Breast epithelium (tissue), 4 donors: ENCODE measurements around the gene GRIK3. TPM values are rescaled to one million over a fixed set of nuclear protein-coding genes. Genes with fewer than 3 reads are reported as not detected.

Source experiments
- DNase-seq, 2 donors: peaks; one replicate each; pipeline ENCODE4 v3.0.0-alpha.2; 2019; ENCODE audit warnings: low spot score in 2 of 2
- H3K27ac ChIP-seq, 2 donors: fragments of 200-600 bp; sonication (generic) in 1 of 2; one replicate each; pipeline ENCODE4 v1.5.1; 2016 to 2019; ENCODE audit warnings: mild to moderate bottlenecking in 1 of 2
- H3K27me3 ChIP-seq, 2 donors: fragments of 200-600 bp; sonication (generic) in 1 of 2; one replicate each; pipeline versions ENCODE4 v1.5.1 to v1.6.0; 2017 to 2019; ENCODE audit warnings: control low read depth in 1 of 2, mild to moderate bottlenecking in 1 of 2
- H3K36me3 ChIP-seq: fragments of 200-600 bp; one replicate; pipeline ENCODE4 v1.5.1; 2019
- H3K4me1 ChIP-seq, 2 donors: fragments of 200-600 bp; sonication (generic); one replicate each; pipeline ENCODE4 v1.5.1; 2016 to 2019; ENCODE audit warnings: control low read depth in 1 of 2
- H3K4me3 ChIP-seq, 3 donors: fragments of 200-600 bp; sonication (generic); 1 replicate in 2 of 3; 2 replicates in 1 of 3; pipeline ENCODE4 v1.5.1; 2016 to 2019; ENCODE audit warnings: mild to moderate bottlenecking in 3 of 3, moderate library complexity in 2 of 3
- H3K9me3 ChIP-seq, 2 donors: fragments of 200-600 bp; sonication (generic) in 1 of 2; one replicate each; pipeline ENCODE4 v1.5.1; 2016 to 2019; ENCODE audit warnings: control low read depth in 1 of 2
- CTCF ChIP-seq, 3 donors: fragments of 450-650 bp; IDR thresholded peaks; one replicate each; pipeline ENCODE4 v1.5.1; 2016 to 2017; ENCODE audit warnings: antibody characterized with exemption in 3 of 3, mild to moderate bottlenecking in 3 of 3, moderate library complexity in 3 of 3
- POLR2A ChIP-seq: fragments of 450-650 bp; IDR thresholded peaks from one replicate; pipeline ENCODE4 v1.6.1; 2016; ENCODE audit warnings: antibody characterized with exemption, mild to moderate bottlenecking, moderate library complexity
- POLR2AphosphoS5 ChIP-seq, 3 donors: sonication (generic); formaldehyde crosslinking; IDR thresholded peaks; one replicate each; pipeline ENCODE4 v1.6.1; 2017; ENCODE audit warnings: antibody characterized with exemption in 3 of 3
- intact Hi-C: fragments of 100-400 bp; cut with DNase I; formaldehyde crosslinking; loops from one replicate; pipeline ENCODE4 v1.15.1; 2023; ENCODE audit warnings: low total_unique reads
- total RNA-seq, 3 donors: library from RNA; depleted of rRNA; stranded (reverse); fragments of >200 nt; gene quantifications; one replicate each; pipeline ENCODE4 v1.1.0, GENCODE V29; 2016

Gene GRIK3
- total RNA-seq, 3 donors from 2014 or later = under 0.01 to 10.0 (median 4.6) TPM

GRCh38 chr1:36751525-36751924 lies 282.8 kb downstream of the GRIK3 start:
- Histone ChIP-seq H3K36me3 (no peaks in the 10 kb centered on the region), H3K4me3 (no peak overlapping the region), H3K27ac (no peak overlapping the region), H3K9me3 (no peaks in the 10 kb centered on the region), H3K4me1 (no peaks in the 10 kb centered on the region), H3K27me3 (no peaks in the 10 kb centered on the region)
- intact Hi-C loops = no loop called here
- TF ChIP-seq POLR2AphosphoS5 (IDR thresholded peaks at IDR 0.05) (no peak), POLR2A (no peak), CTCF (IDR thresholded peaks at IDR 0.05) (no peak)
- no peak for DNase-seq

GRCh38 chr1:36748466-36748865 lies 285.8 kb downstream of the GRIK3 start:
- no peak for TF ChIP-seq POLR2AphosphoS5 (IDR thresholded peaks at IDR 0.05)
- no peak for TF ChIP-seq CTCF (IDR thresholded peaks at IDR 0.05)
- TF ChIP-seq POLR2A = no peak
- Histone ChIP-seq H3K9me3 (no peaks in the 10 kb centered on the region), H3K4me1 (no peaks in the 10 kb centered on the region), H3K27ac (no peak overlapping the region), H3K27me3 (no peaks in the 10 kb centered on the region), H3K36me3 (no peaks in the 10 kb centered on the region), H3K4me3 (no peak overlapping the region)
- intact Hi-C loops = no loop called here
- DNase-seq = no peak
